Fibroblast of mammary gland (primary cell): ENCODE measurements around the gene IL20.

Experiments used
- DNase-seq: peaks from one replicate; pipeline ENCODE4 v3.0.0-alpha.2; 2010; ENCODE audit warnings: low read depth
- H3K4me3 ChIP-seq: 2 replicates; pipeline ENCODE4 v1.5.1; 2011; ENCODE audit warnings: low read depth, mild to moderate bottlenecking, low read length, moderate library complexity; ENCODE audit not compliant: control insufficient read depth
- TF ChIP-seq, protein P1 (sequence below): conservative IDR thresholded peaks from 2 replicates; pipeline ENCODE4 v1.5.1; 2011; ENCODE audit warnings: low read depth, low read length, inconsistent platforms; ENCODE audit not compliant: control insufficient read depth, insufficient read depth

Gene IL20

DNA sequence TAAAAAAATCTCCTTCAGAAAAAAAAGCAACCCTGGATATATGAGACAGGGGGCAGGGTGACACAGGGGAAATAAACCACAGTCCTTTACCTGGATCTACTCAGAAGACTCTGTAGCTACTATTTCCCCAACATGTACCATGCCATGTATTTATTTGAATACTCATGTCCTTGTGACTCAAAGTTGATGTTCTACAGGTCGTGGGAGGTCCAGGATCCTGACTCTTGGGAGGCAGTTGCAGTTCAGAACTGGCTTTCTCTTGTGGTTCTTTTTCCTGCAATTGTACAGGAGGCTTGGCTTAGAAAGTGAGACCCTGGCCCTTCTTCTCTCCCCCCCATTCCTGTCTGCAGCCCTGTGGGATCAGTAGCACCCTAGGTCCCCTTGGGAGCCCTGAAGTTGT is 26.0 kb downstream of the IL20 start:
- peak; percentile 72 for DNase-seq
- H3K4me3 ChIP-seq, result no peak overlapping the region
- TF ChIP-seq, protein P1, sequence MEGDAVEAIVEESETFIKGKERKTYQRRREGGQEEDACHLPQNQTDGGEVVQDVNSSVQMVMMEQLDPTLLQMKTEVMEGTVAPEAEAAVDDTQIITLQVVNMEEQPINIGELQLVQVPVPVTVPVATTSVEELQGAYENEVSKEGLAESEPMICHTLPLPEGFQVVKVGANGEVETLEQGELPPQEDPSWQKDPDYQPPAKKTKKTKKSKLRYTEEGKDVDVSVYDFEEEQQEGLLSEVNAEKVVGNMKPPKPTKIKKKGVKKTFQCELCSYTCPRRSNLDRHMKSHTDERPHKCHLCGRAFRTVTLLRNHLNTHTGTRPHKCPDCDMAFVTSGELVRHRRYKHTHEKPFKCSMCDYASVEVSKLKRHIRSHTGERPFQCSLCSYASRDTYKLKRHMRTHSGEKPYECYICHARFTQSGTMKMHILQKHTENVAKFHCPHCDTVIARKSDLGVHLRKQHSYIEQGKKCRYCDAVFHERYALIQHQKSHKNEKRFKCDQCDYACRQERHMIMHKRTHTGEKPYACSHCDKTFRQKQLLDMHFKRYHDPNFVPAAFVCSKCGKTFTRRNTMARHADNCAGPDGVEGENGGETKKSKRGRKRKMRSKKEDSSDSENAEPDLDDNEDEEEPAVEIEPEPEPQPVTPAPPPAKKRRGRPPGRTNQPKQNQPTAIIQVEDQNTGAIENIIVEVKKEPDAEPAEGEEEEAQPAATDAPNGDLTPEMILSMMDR, result no peak

DNA sequence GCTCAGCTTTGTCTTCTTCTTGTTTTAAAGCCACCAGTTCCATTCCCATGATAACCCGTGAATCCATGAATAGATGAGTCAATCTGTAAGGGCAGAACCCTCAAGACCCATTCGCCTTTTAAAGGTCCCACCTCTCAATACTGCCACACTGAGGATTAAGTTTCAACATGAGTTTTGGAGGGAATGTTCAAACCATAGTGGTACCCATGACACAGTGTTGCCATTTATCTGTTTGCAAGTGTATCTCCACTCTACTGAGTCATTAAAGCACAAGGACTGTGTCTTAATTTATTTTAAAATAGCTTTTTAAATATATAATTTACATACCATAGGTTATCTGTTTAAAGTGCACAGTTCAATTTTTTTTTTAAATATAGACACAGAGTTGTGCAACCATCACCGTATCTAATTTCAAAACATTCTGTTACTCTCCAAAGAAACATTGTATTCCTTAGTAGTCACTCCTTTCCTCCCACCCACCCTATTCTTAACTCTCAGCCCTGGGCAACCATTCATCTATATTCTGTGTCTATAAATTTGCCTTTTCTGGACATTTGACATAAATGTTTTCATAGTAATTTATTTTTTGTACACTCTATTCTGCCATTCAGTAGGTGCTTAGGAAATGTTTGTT is 27.0 kb downstream of the IL20 start:
- TF ChIP-seq, protein P1, result no peak

DNA sequence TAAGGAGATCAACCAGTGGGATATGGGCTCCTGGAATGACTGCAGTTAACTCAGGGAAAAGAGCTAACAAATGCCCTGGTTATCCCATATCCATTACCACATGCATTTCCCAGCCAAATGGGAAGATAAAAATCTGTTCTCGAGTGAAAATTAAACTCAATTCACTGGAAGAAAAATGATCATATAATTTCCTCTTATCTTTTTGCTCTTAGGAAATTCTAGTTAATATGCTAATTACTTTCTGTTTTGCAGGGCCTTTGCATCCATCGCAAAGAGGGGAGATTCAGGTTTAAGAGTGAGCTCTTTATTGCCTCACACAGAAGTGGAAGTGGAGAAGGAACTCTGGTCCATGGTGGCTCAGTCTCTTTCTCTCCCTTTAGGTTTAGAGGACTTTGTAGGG is 28.0 kb downstream of the IL20 start:
- no peak overlapping the region for H3K4me3 ChIP-seq

More for the DNA sequence above, 27.0 kb downstream of the IL20 start:
- no peak overlapping the region for H3K4me3 ChIP-seq
- peak; percentile 80 for DNase-seq

DNA sequence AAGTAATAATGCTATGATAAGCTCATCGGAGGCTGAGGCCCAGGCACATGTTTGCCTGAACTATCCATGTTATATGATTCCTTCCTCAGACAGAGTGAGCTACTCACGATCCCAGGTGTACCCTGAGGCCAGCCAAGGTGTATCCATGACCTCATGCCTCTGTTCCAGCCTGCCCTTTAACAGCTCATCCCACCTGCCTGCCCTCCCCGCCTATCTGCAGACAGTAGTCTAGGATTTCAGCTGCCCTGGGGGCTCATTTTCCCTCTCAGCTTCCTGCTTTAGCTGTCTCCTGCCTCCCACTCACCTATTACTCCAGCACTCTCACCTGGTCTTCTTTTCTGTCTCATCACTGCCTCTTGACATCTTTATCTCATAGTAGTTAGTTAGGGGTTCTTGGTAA is 29.9 kb downstream of the IL20 start:
- DNase-seq, result no peak
- TF ChIP-seq, protein P1, result no peak
- no peak overlapping the region for H3K4me3 ChIP-seq

More for the DNA sequence above, 28.0 kb downstream of the IL20 start:
- no peak for DNase-seq
- TF ChIP-seq, protein P1, result no peak

DNA sequence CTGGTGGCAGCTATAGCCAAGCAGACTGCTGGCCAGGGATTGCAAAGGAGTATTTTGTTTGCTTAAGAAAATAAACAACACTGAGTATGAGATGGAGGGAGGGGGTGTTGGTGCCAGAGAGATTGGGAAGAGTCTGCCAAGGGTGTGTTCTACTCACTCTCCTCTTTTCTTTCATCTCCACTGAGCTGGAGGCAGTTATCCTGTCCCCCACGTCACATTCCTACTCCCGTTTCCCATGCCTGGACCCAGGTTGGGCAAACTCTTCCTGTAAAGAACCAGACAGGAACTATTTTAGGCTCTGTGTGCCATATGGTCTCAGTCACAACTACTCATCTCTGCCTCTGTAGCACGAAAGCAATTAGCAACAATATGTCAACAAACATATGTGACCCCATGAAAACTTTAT is 30.4 kb downstream of the IL20 start:
- peak; percentile 84 for DNase-seq
- no peak overlapping the region for H3K4me3 ChIP-seq
- TF ChIP-seq, protein P1, result no peak

DNA sequence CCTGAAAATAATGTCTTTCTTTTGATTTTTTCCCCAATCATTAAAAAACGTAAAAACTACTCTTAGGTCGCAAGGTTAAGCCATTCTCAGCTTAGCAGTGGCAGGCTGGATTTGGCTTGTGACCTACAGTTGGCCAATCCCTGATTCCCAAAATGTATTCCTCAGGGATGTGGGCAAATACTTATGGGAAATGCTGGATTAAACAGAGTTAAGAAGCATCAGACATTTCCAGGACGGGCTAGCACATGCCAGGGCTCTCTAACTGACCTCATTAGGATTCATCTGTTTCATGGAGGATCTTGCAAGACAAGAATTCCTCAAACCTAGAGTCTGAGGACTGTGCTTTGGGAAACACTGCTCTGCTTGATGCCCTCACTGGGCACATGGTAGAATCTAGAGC is 30.8 kb downstream of the IL20 start:
- no peak for DNase-seq
- no peak overlapping the region for H3K4me3 ChIP-seq
- TF ChIP-seq, protein P1, result no peak

DNA sequence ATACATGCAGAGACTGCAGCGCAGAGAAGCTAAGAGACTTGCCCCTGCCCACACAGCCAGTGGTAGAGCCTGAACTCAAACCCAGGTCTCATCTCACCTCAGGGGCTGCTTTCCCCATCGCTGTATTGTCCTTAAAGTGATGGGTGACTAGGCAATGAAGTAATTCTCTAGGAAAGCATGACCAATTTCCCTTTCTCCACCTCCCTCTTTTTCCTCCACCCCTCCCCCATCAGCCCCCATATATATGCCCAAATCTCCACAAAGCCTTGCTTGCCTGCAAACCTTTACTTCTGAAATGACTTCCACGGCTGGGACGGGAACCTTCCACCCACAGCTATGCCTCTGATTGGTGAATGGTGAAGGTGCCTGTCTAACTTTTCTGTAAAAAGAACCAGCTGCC is 31.8 kb downstream of the IL20 start, which contains the start of gene IL24:
IL24 (plus strand) TSS at position 269 of the 400 bp plus-strand sequence. CDS start 390 bp downstream, outside the sequence.
- TF ChIP-seq, protein P1, result no peak
- DNase-seq, result no peak
- no peak within 1 kb of the TSS for H3K4me3 ChIP-seq
